H1 (cell line): ENCODE data around the gene PTBP1. TPM values are rescaled to one million over a fixed set of nuclear protein-coding genes. Genes with fewer than 3 reads are reported as not detected.
A peak's percentile ranks its signal among the peaks of the same experiment; 100 is the strongest.

Source experiments
- CTCF ChIA-PET: fragments of 300-600 bp; sonication (Branson Sonifier 250); formaldehyde crosslinking; loops from one replicate; lab custom pipeline; 2021; ENCODE audit not compliant: partially characterized antibody; lab: Charles Lee
- POLR2A ChIA-PET: fragments of 300-600 bp; sonication (Branson Sonifier 250); formaldehyde crosslinking; loops from one replicate; lab custom pipeline; 2021; ENCODE audit warnings: inconsistent platforms; ENCODE audit not compliant: partially characterized antibody; lab: Charles Lee
- DNase-seq, 2 experiments: peaks; one replicate each; pipeline versions ENCODE4 v3.0.0 to v3.0.0-alpha.2; 2010 to 2022; ENCODE audit warnings: low spot score in 2 of 2, low read depth in 1 of 2, mixed read lengths in 1 of 2
- FAIRE-seq: peaks from 2 replicates; lab custom pipeline; 2011; peaks lifted over from hg19 to GRCh38; lab: Jason Lieb, UNC
- H2AFZ ChIP-seq: 2 replicates; pipeline ENCODE4 v1.8.1; 2012; ENCODE audit warnings: low read length, inconsistent platforms
- H2AK5ac ChIP-seq: 2 replicates; pipeline ENCODE4 v1.6.1; 2013; ENCODE audit warnings: low read depth, low read length
- H2BK120ac ChIP-seq: replicated peaks from 2 replicates; pipeline ENCODE3; 2013; ENCODE audit warnings: low read depth, low read length, inconsistent platforms
- H2BK12ac ChIP-seq: 2 replicates; pipeline ENCODE4 v1.6.1; 2013; ENCODE audit warnings: low read depth, low read length
- H2BK15ac ChIP-seq: 2 replicates; pipeline ENCODE4 v1.6.1; 2013; ENCODE audit warnings: low read length
- H2BK20ac ChIP-seq: 2 replicates; pipeline ENCODE4 v1.6.1; 2013; ENCODE audit warnings: low read length
- H2BK5ac ChIP-seq: 2 replicates; pipeline ENCODE4 v1.6.1; 2013; ENCODE audit warnings: low read depth, low read length
- H3K14ac ChIP-seq: 2 replicates; pipeline ENCODE4 v1.6.1; 2013; ENCODE audit warnings: inconsistent platforms; ENCODE audit not compliant: insufficient read length
- H3K18ac ChIP-seq: 2 replicates; pipeline ENCODE4 v1.6.1; 2013; ENCODE audit warnings: low read length; ENCODE audit errors: extremely low read depth
- H3K23ac ChIP-seq: 2 replicates; pipeline ENCODE4 v1.6.1; 2013; ENCODE audit warnings: inconsistent platforms; ENCODE audit not compliant: insufficient read length
- H3K23me2 ChIP-seq: 2 replicates; pipeline ENCODE4 v1.6.1; 2013; ENCODE audit warnings: low read depth, low read length
- H3K27ac ChIP-seq: 2 replicates; pipeline ENCODE4 v1.6.1; 2011; ENCODE audit warnings: low read depth, low read length, inconsistent platforms
- H3K27me3 ChIP-seq, 4 experiments: replicated peaks in 1 of 4; 1 replicate in 1 of 4; 2 replicates in 3 of 4; pipeline versions ENCODE4 v1.6.1 to v1.8.1; 2011 to 2013; ENCODE audit warnings: low read length in 3 of 4, mild to moderate bottlenecking in 3 of 4, inconsistent platforms in 2 of 4, mixed read lengths in 2 of 4, moderate library complexity in 1 of 4; ENCODE audit not compliant: control insufficient read depth in 3 of 4, insufficient read depth in 3 of 4; ENCODE audit errors: extremely low read depth in 1 of 4
- H3K36me3 ChIP-seq, 4 experiments: 2 replicates each; pipeline versions ENCODE4 v1.6.1 to v1.8.1; 2011 to 2013; ENCODE audit warnings: mild to moderate bottlenecking in 4 of 4, low read length in 3 of 4, moderate library complexity in 2 of 4, control low read depth in 1 of 4, inconsistent platforms in 1 of 4; ENCODE audit not compliant: insufficient read depth in 4 of 4, control insufficient read depth in 2 of 4
- H3K4ac ChIP-seq: replicated peaks from 2 replicates; pipeline ENCODE3; 2013; ENCODE audit warnings: low read length, low read depth, mixed read lengths, inconsistent platforms; ENCODE audit not compliant: insufficient read length
- H3K4me1 ChIP-seq, 4 experiments: replicated peaks in 1 of 4; 1 replicate in 1 of 4; 2 replicates in 3 of 4; pipeline versions ENCODE4 v1.6.1 to v1.8.1; 2011 to 2013; ENCODE audit warnings: low read length in 3 of 4, inconsistent platforms in 2 of 4, mixed read lengths in 1 of 4; ENCODE audit not compliant: insufficient read depth in 4 of 4, control insufficient read depth in 3 of 4
- H3K4me2 ChIP-seq, 2 experiments: 2 replicates each; pipeline versions ENCODE4 v1.6.1 to v1.8.1; 2011 to 2013; ENCODE audit warnings: low read depth in 2 of 2, low read length in 2 of 2, control low read depth in 1 of 2, inconsistent platforms in 1 of 2, mild to moderate bottlenecking in 1 of 2; ENCODE audit not compliant: insufficient read depth in 1 of 2
- H3K4me3 ChIP-seq, 4 experiments: fragments of 200-600, 300-600 bp in 1 of 4; sonication (generic), shearing (Covaris generic), sonication (Bioruptor Twin) in 1 of 4; 2 replicates each; pipeline versions ENCODE4 v1.5.1 to v1.8.1; 2011 to 2016; ENCODE audit warnings: low read length in 4 of 4, low read depth in 3 of 4, control low read depth in 2 of 4, inconsistent platforms in 2 of 4, mild to moderate bottlenecking in 2 of 4, mixed read lengths in 1 of 4, moderate library complexity in 1 of 4; ENCODE audit not compliant: insufficient read depth in 2 of 4; ENCODE audit errors: extremely low read depth in 1 of 4
- H3K56ac ChIP-seq: replicated peaks from 2 replicates; pipeline ENCODE3; 2013; ENCODE audit warnings: low read depth, mild to moderate bottlenecking, mixed read lengths, low read length, inconsistent platforms; ENCODE audit not compliant: insufficient read length
- H3K79me1 ChIP-seq: 2 replicates; pipeline ENCODE4 v1.6.1; 2013; ENCODE audit warnings: low read depth, low read length, control low read depth
- H3K79me2 ChIP-seq, 2 experiments: 2 replicates each; pipeline versions ENCODE4 v1.6.1 to v1.8.1; 2012 to 2013; ENCODE audit warnings: low read length in 2 of 2, mild to moderate bottlenecking in 2 of 2, inconsistent platforms in 1 of 2; ENCODE audit not compliant: insufficient read depth in 2 of 2, control insufficient read depth in 1 of 2
- H3K9ac ChIP-seq, 4 experiments: replicated peaks in 1 of 4; 1 replicate in 1 of 4; 2 replicates in 3 of 4; pipeline versions ENCODE4 v1.6.1 to v1.8.1; 2011 to 2013; ENCODE audit warnings: low read depth in 3 of 4, low read length in 3 of 4, control low read depth in 2 of 4, mild to moderate bottlenecking in 2 of 4, moderate library complexity in 2 of 4, inconsistent platforms in 1 of 4; ENCODE audit errors: extremely low read depth in 1 of 4
- H3K9me3 ChIP-seq, 2 experiments: 2 replicates each; pipeline versions ENCODE4 v1.6.1 to v1.8.1; 2012 to 2013; ENCODE audit warnings: mild to moderate bottlenecking in 2 of 2, moderate library complexity in 2 of 2, control low read depth in 1 of 2, inconsistent platforms in 1 of 2, low read depth in 1 of 2, low read length in 1 of 2, mixed read lengths in 1 of 2; ENCODE audit not compliant: insufficient read depth in 2 of 2
- H4K20me1 ChIP-seq, 2 experiments: replicated peaks in 1 of 2; 2 replicates each; pipeline versions ENCODE3 to v1.8.1; 2011 to 2013; ENCODE audit warnings: inconsistent platforms in 2 of 2, low read length in 2 of 2, mild to moderate bottlenecking in 1 of 2; ENCODE audit not compliant: insufficient read depth in 2 of 2, control insufficient read depth in 1 of 2
- H4K5ac ChIP-seq: 2 replicates; pipeline ENCODE4 v1.6.1; 2013; ENCODE audit warnings: low read length, low read depth, mixed read lengths, inconsistent platforms; ENCODE audit not compliant: insufficient read length
- H4K8ac ChIP-seq: 2 replicates; pipeline ENCODE4 v1.8.0; 2013; ENCODE audit warnings: mild to moderate bottlenecking, moderate library complexity, low read length, inconsistent platforms; ENCODE audit not compliant: insufficient read depth; ENCODE audit errors: extremely low read depth
- H4K91ac ChIP-seq: replicated peaks from 2 replicates; pipeline ENCODE3; 2013; ENCODE audit warnings: low read length, mixed read lengths, inconsistent platforms; ENCODE audit not compliant: insufficient read length
- SAP30 ChIP-seq: fragments of 300-600 bp; sonication (generic); IDR thresholded peaks from 2 replicates; pipeline ENCODE4 v1.7.1; 2012; ENCODE audit warnings: low read length, moderate library complexity, mild to moderate bottlenecking, inconsistent platforms; ENCODE audit not compliant: insufficient read depth, insufficient replicate concordance
- SIX5 ChIP-seq: IDR thresholded peaks from 2 replicates; pipeline ENCODE4 v1.6.1; 2011; ENCODE audit warnings: mild to moderate bottlenecking, low read depth, low read length
- SP1 ChIP-seq: IDR thresholded peaks from 2 replicates; pipeline ENCODE4 v1.6.1; 2011; ENCODE audit warnings: low read depth, low read length
- WGBS, 2 experiments: shearing (Covaris generic) in 1 of 2; methylation state at CpG; one replicate each; pipeline versions ENCODE4 v1.1.6 to v1.1.7; 2013 to 2015; ENCODE audit warnings: low lambda C conversion rate in 2 of 2, mixed read lengths in 2 of 2, inconsistent platforms in 1 of 2, low coverage in 1 of 2, missing lambda C conversion rate in 1 of 2; ENCODE audit not compliant: insufficient replicate concordance in 2 of 2, insufficient coverage in 1 of 2, insufficient read length in 1 of 2; ENCODE audit errors: extremely low coverage in 1 of 2, missing lambda C conversion rate in 1 of 2; 5-methylcytosine and 5-hydroxymethylcytosine counted together
- polyA plus RNA-seq, 7 experiments: library from polyadenylated mRNA; depleted of rRNA in 3 of 7; stranded (reverse) in 5 of 7; unstranded in 2 of 7; fragments of >200 nt in 5 of 7; fragments of 200-250 nt in 2 of 7; gene quantifications; 1 replicate in 5 of 7; 2 replicates in 1 of 7; 4 replicates in 1 of 7; pipeline versions ENCODE4 v1.2.1 to v1.2.3, GENCODE V29; 2011 to 2013; ENCODE audit warnings: missing spikeins in 2 of 7, mixed read lengths in 2 of 7
- total RNA-seq: library from RNA; stranded (reverse); fragmentation: NEBNext Ultra II Directional; extraction: Animal tissue kit (Norgen Biotek cat#: 25700); gene quantifications from 2 replicates; pipeline ENCODE4 v1.2.1, GENCODE V29; 2021

Gene PTBP1
- total and polyA plus RNA-seq, 2 of the 8 experiments (the other 6 are each of a cell fraction or from before 2014, with no cell fraction given): 528 to 888 TPM

GRCh38 chr19:763869-764268, 33.4 kb upstream of the PTBP1 start:
- H3K56ac ChIP-seq: no peak overlapping the region
- no peak overlapping the region for H4K5ac ChIP-seq
- ChIA-PET CTCF (interaction anchor here (1.3 to 1.7 kb wide), 2 partner anchors 67 to 93 kb away, joined by 3 to 5 read pairs; no protein-coding TSS in a partner anchor), POLR2A (interaction anchor here (0.8 to 2.3 kb wide), 8 partner anchors 8 to 99 kb away, joined by 3 to 9 read pairs (median 4); no protein-coding TSS in a partner anchor)
- no peaks in the 10 kb centered on the region; the same call in 1 of the 2 replicates for H3K79me1 ChIP-seq
- H3K27ac ChIP-seq: no peak overlapping the region
- no peak overlapping the region for H4K91ac ChIP-seq
- H4K20me1 ChIP-seq: no peaks in the 10 kb centered on the region
- no peak overlapping the region for H2AK5ac ChIP-seq
- no peak overlapping the region for H2BK15ac ChIP-seq
- no peak overlapping the region for H2BK20ac ChIP-seq
- FAIRE-seq (no peak), DNase-seq (no peak)
- no peaks in the 10 kb centered on the region for H3K27me3 ChIP-seq
- H3K23me2 ChIP-seq: no peaks in the 10 kb centered on the region
- H3K4me2 ChIP-seq: no peak overlapping the region
- H3K23ac ChIP-seq: no peak overlapping the region
- no peak overlapping the region for H2BK5ac ChIP-seq
- H2AFZ ChIP-seq: no peak overlapping the region
- H3K4me3 ChIP-seq: no peak overlapping the region
- H3K36me3 ChIP-seq: no peaks in the 10 kb centered on the region
- no peaks in the 10 kb centered on the region for H3K4me1 ChIP-seq
- no peak overlapping the region for H3K4ac ChIP-seq
- TF ChIP-seq SIX5 (no peak), SAP30 (no peak), SP1 (no peak)
- no peak overlapping the region for H2BK120ac ChIP-seq
- H3K79me2 ChIP-seq: no peaks in the 10 kb centered on the region
- 87% methylated on average over 6 of the region's 6 CpGs; no CpG with 5 or more reads in 1 of the 2 experiments for WGBS, 2 experiments
- H3K9me3 ChIP-seq: no peaks in the 10 kb centered on the region
- H2BK12ac ChIP-seq: no peak overlapping the region
- H3K14ac ChIP-seq: no peak overlapping the region
- H3K9ac ChIP-seq: no peak overlapping the region
- no peak overlapping the region for H3K18ac ChIP-seq
- H4K8ac ChIP-seq: peak overlapping the region; percentile 79
